IMR-90 (cell line): ENCODE data around the gene DIP2B. TPM values are rescaled to one million over a fixed set of nuclear protein-coding genes. Genes with fewer than 3 reads are reported as not detected.

ENCODE experiments used
- ATAC-seq: fragments of 200-7000 bp; cut with Tn5 transposase; 2 replicates; pipeline ENCODE4 v1.9.1; 2020; ENCODE audit warnings: low read depth, mild to moderate bottlenecking, moderate library complexity
- BruUV-seq: library from RNA; stranded (reverse); fragments of 400-500 nt; replicated peaks from 2 replicates; lab custom pipeline; 2021; lab: Mats Ljungman, UMichigan
- CTCF ChIA-PET: fragments of 300-600 bp; formaldehyde crosslinking; extraction: SDS; loops from one replicate; lab custom pipeline; 2021; ENCODE audit warnings: antibody characterized with exemption; lab: Yijun Ruan, JAX
- POLR2A ChIA-PET: fragments of 300-600 bp; sonication (Branson Sonifier 250); formaldehyde crosslinking; loops from one replicate; lab custom pipeline; 2022; ENCODE audit warnings: antibody characterized with exemption; ENCODE audit not compliant: unreplicated experiment; lab: Charles Lee
- DNase-seq: peaks from one replicate; pipeline ENCODE4 v3.0.0; 2013
- H2AFZ ChIP-seq: replicated peaks from 2 replicates; pipeline ENCODE3; 2013; ENCODE audit warnings: low read length, mild to moderate bottlenecking; ENCODE audit not compliant: poor library complexity
- H2AK5ac ChIP-seq: 2 replicates; pipeline ENCODE4 v1.6.1; 2013; ENCODE audit warnings: low read depth, low read length, inconsistent platforms
- H2AK9ac ChIP-seq: replicated peaks from 2 replicates; pipeline ENCODE3; 2013; ENCODE audit warnings: mild to moderate bottlenecking, low read depth, low read length, moderate library complexity; ENCODE audit not compliant: poor library complexity
- H2BK120ac ChIP-seq: 2 replicates; pipeline ENCODE4 v1.6.1; 2013; ENCODE audit warnings: low read depth, low read length, inconsistent platforms
- H2BK15ac ChIP-seq: 3 replicates; pipeline ENCODE4 v1.6.1; 2013; ENCODE audit warnings: low read depth, low read length, inconsistent platforms
- H2BK20ac ChIP-seq: 2 replicates; pipeline ENCODE4 v1.6.1; 2013; ENCODE audit warnings: low read depth, mild to moderate bottlenecking, inconsistent platforms, low read length, moderate library complexity
- H2BK5ac ChIP-seq: 2 replicates; pipeline ENCODE4 v1.6.1; 2013; ENCODE audit warnings: mild to moderate bottlenecking, low read depth, low read length, inconsistent platforms; ENCODE audit not compliant: poor library complexity, severe bottlenecking
- H3K14ac ChIP-seq: replicated peaks from 2 replicates; pipeline ENCODE4 v1.6.1; 2013; ENCODE audit warnings: low read depth, low read length, inconsistent platforms
- H3K18ac ChIP-seq: 2 replicates; pipeline ENCODE4 v1.6.1; 2013; ENCODE audit warnings: low read depth, low read length, control low read depth
- H3K23ac ChIP-seq: 2 replicates; pipeline ENCODE4 v1.6.1; 2013; ENCODE audit warnings: low read depth, low read length, inconsistent platforms
- H3K27ac ChIP-seq: 2 replicates; pipeline ENCODE4 v1.5.1; 2013; ENCODE audit warnings: mild to moderate bottlenecking, control low read depth, low read length; ENCODE audit not compliant: insufficient read depth
- H3K27me3 ChIP-seq: 2 replicates; pipeline ENCODE4 v1.6.1; 2013; ENCODE audit warnings: low read length; ENCODE audit not compliant: control insufficient read depth, insufficient read depth
- H3K36me3 ChIP-seq: 2 replicates; pipeline ENCODE4 v1.6.1; 2013; ENCODE audit warnings: low read length, mixed read lengths; ENCODE audit not compliant: control insufficient read depth, insufficient read depth
- H3K4ac ChIP-seq: 2 replicates; pipeline ENCODE4 v1.6.1; 2013; ENCODE audit warnings: low read depth, low read length, inconsistent platforms
- H3K4me1 ChIP-seq: 2 replicates; pipeline ENCODE4 v1.6.1; 2013; ENCODE audit warnings: low read length, mixed read lengths; ENCODE audit not compliant: control insufficient read depth, insufficient read depth
- H3K4me2 ChIP-seq: 2 replicates; pipeline ENCODE4 v1.6.1; 2013; ENCODE audit warnings: low read depth, mild to moderate bottlenecking, control low read depth, low read length, moderate library complexity
- H3K4me3 ChIP-seq: 2 replicates; pipeline ENCODE4 v1.5.1; 2013; ENCODE audit warnings: low read depth, mild to moderate bottlenecking, control low read depth, low read length, moderate library complexity; ENCODE audit not compliant: insufficient read depth
- H3K56ac ChIP-seq: 2 replicates; pipeline ENCODE4 v1.6.1; 2013; ENCODE audit warnings: low read length, inconsistent platforms; ENCODE audit not compliant: insufficient read depth; ENCODE audit errors: extremely low read depth
- H3K79me1 ChIP-seq, 2 experiments: 2 replicates each; pipeline ENCODE4 v1.6.1; 2013; ENCODE audit warnings: low read length in 2 of 2, inconsistent platforms in 1 of 2, low read depth in 1 of 2
- H3K9ac ChIP-seq: 2 replicates; pipeline ENCODE4 v1.6.1; 2013; ENCODE audit warnings: low read depth, low read length, control low read depth
- H3K9me1 ChIP-seq: 2 replicates; pipeline ENCODE4 v1.6.1; 2013; ENCODE audit warnings: low read length, inconsistent platforms; ENCODE audit not compliant: insufficient read depth
- H3K9me3 ChIP-seq: 2 replicates; pipeline ENCODE4 v1.6.1; 2013; ENCODE audit warnings: low read length; ENCODE audit not compliant: control insufficient read depth, insufficient read depth
- H4K20me1 ChIP-seq: 2 replicates; pipeline ENCODE4 v1.6.1; 2013; ENCODE audit warnings: low read length, inconsistent platforms; ENCODE audit not compliant: insufficient read depth
- H4K5ac ChIP-seq: 2 replicates; pipeline ENCODE4 v1.6.1; 2013; ENCODE audit warnings: mild to moderate bottlenecking, low read depth, low read length, control low read depth
- H4K8ac ChIP-seq, 2 experiments: 2 replicates each; pipeline ENCODE4 v1.6.1; 2013; ENCODE audit warnings: low read depth in 2 of 2, low read length in 2 of 2, control low read depth in 1 of 2, inconsistent platforms in 1 of 2
- H4K91ac ChIP-seq: 2 replicates; pipeline ENCODE4 v1.6.1; 2013; ENCODE audit warnings: low read depth, low read length, inconsistent platforms; ENCODE audit not compliant: insufficient read depth
- BHLHE40 ChIP-seq: fragments of 150-350 bp; IDR thresholded peaks from 2 replicates; pipeline ENCODE4 v1.6.1; 2016; ENCODE audit warnings: mild to moderate bottlenecking, low read depth, low read length
- CEBPB ChIP-seq: IDR thresholded peaks from 2 replicates; pipeline ENCODE4 v1.6.1; 2012; ENCODE audit warnings: low read depth, low read length, improper control_type of control experiment
- FOS ChIP-seq: fragments of 150-350 bp; IDR thresholded peaks from 2 replicates; pipeline ENCODE4 v1.6.1; 2016; ENCODE audit warnings: low read depth, low read length
- MAFK ChIP-seq: IDR thresholded peaks from 2 replicates; pipeline ENCODE4 v1.6.1; 2012; ENCODE audit warnings: low read depth, low read length, improper control_type of control experiment
- MAZ ChIP-seq: IDR thresholded peaks from 2 replicates; pipeline ENCODE4 v1.6.1; 2012; ENCODE audit warnings: low read depth, mild to moderate bottlenecking, low read length, improper control_type of control experiment, moderate library complexity, borderline replicate concordance
- NFE2L2 ChIP-seq: fragments of 150-350 bp; IDR thresholded peaks from 2 replicates; pipeline ENCODE4 v1.6.1; 2016; ENCODE audit warnings: low read depth, mild to moderate bottlenecking, low read length
- POLR2A ChIP-seq: IDR thresholded peaks from 2 replicates; pipeline ENCODE4 v1.6.1; 2012; ENCODE audit warnings: mild to moderate bottlenecking, low read depth, low read length
- WGBS, 2 experiments: methylation state at CpG; one replicate each; pipeline versions ENCODE4 v1.1.5 to v1.1.7; 2013; ENCODE audit warnings: missing lambda C conversion rate in 2 of 2; ENCODE audit not compliant: insufficient read length in 1 of 2; ENCODE audit errors: extremely low coverage in 2 of 2; 5-methylcytosine and 5-hydroxymethylcytosine counted together
- dilution Hi-C: fragments of 300-500 bp; cut with HindIII; formaldehyde crosslinking; loops from one replicate; pipeline ENCODE4 v1.14.3; 2018; ENCODE audit warnings: low sequenced_read_pairs; ENCODE audit not compliant: unreplicated experiment
- in situ Hi-C: fragments of 300-500 bp; cut with MboI; formaldehyde crosslinking; loops from 3 replicates; pipeline ENCODE4 v1.14.3; 2019; ENCODE audit warnings: low sequenced_read_pairs, inconsistent platforms, mixed read lengths
- intact Hi-C: fragments of 100-400 bp; cut with micrococcal nuclease; formaldehyde crosslinking; loops from 2 replicates; pipeline ENCODE4 v1.10.0; 2022
- polyA plus RNA-seq, 3 experiments: library from polyadenylated mRNA; depleted of rRNA; stranded (reverse); fragments of >200 nt; gene quantifications; 2 replicates each; pipeline ENCODE4 v1.2.3, GENCODE V29; 2012; ENCODE audit warnings: low replicate concordance in 1 of 3
- total RNA-seq: library from RNA; depleted of rRNA; stranded (reverse); fragments of >200 nt; gene quantifications from 2 replicates; pipeline ENCODE4 v1.2.3, GENCODE V29; 2012

DIP2B gene
- total and polyA plus RNA-seq, 2 of the 4 experiments (the other 2 are of a cell fraction), result 7.7 to 12.9 TPM

- H2BK15ac ChIP-seq, result no peak overlapping the region
- ChIA-PET CTCF (interaction anchor here (0.6 kb wide), 1 partner anchor 627 kb away, joined by 3 read pairs; no protein-coding TSS in a partner anchor), POLR2A (no interaction called here)
- no peak overlapping the region for H2AFZ ChIP-seq
- no peaks in the 10 kb centered on the region for H4K20me1 ChIP-seq
- no peak overlapping the region for H4K5ac ChIP-seq
- H2AK5ac ChIP-seq, result no peak overlapping the region
- no peaks in the 10 kb centered on the region for H3K9me3 ChIP-seq
- H3K4me2 ChIP-seq, result no peak overlapping the region
- no peak overlapping the region for H3K4ac ChIP-seq
- no peak overlapping the region for H2BK120ac ChIP-seq
- H3K4me1 ChIP-seq, result no peaks in the 10 kb centered on the region; the same call in 1 of the 2 replicates
- in situ Hi-C loops (no loop called here), dilution Hi-C loops (no loop called here), intact Hi-C loops (no loop called here)
- H3K9me1 ChIP-seq, result no peaks in the 10 kb centered on the region
- no peak overlapping the region for H4K8ac ChIP-seq
- H2AK9ac ChIP-seq, result no peak overlapping the region
- no peaks in the 10 kb centered on the region for H3K27me3 ChIP-seq
- no peak overlapping the region for H3K23ac ChIP-seq
- no peak overlapping the region for H3K27ac ChIP-seq
- H3K9ac ChIP-seq, result no peak overlapping the region
- H4K91ac ChIP-seq, result no peak overlapping the region
- peaks cover 25% of the 10 kb centered on the region for H3K36me3 ChIP-seq
- no CpG with 5 or more reads among the region's 2 CpGs for WGBS, 2 experiments
- BruUV-seq, result no TSS peak
- H2BK20ac ChIP-seq, result no peak overlapping the region
- DNase-seq, result no peak
- TF ChIP-seq MAFK (no peak), NFE2L2 (no peak), MAZ (no peak), POLR2A (no peak), CEBPB (no peak), BHLHE40 (no peak), FOS (no peak)
- no peak overlapping the region for H3K56ac ChIP-seq
- H3K18ac ChIP-seq, result no peak overlapping the region
- no peak overlapping the region for H3K14ac ChIP-seq
- H2BK5ac ChIP-seq, result no peak overlapping the region
- H3K79me1 ChIP-seq, result no peaks in the 10 kb centered on the region; a peak in 1 of 4 replicates
- no peak for ATAC-seq
- H3K4me3 ChIP-seq, result no peak overlapping the region
Measured at GRCh38 chr12:50708631-50709030, 203.8 kb downstream of the DIP2B start.
